Measurements from ENCODE around the gene RPL4.
A peak's percentile ranks its signal among the peaks of the same experiment; 100 is the strongest.

The RPL4 gene

GRCh38 chr15:66454143-66454542, 50.5 kb downstream of the RPL4 start:
- peak; percentile 60 to 83 (median 83) for DNase-seq

GRCh38 chr15:66452971-66453580, 51.6 kb downstream of the RPL4 start:
- DNase-seq = peak; percentile 33 to 48 (median 47)

GRCh38 chr15:66452420-66452819, 52.2 kb downstream of the RPL4 start:
- DNase-seq = no peak
